Measurements from ENCODE around the gene CASQ1.

GRCh38 chr1:160245434-160245833 lies 55.1 kb downstream of the CASQ1 start:
- TF ChIP-seq POLR2AphosphoS5 (IDR thresholded peaks at IDR 0.05; ENCODE audit: borderline replicate concordance, low read depth, low read length) = no peak
- TF ChIP-seq EZH2 (IDR thresholded peaks at IDR 0.05) = no peak
